HepG2 (cell line): ENCODE results near the gene APC2. TPM values are rescaled to one million over a fixed set of nuclear protein-coding genes. Genes with fewer than 3 reads are reported as not detected.

Experiments
- E2F1 ChIP-seq: sonication (generic); formaldehyde crosslinking; IDR thresholded peaks from 2 replicates; pipeline ENCODE4 v1.5.0; 2020; ENCODE audit warnings: missing genetic modification reagents
- HBP1 ChIP-seq: IDR thresholded peaks from 2 replicates; pipeline ENCODE4 v1.6.1; 2016; ENCODE audit warnings: low read depth, control low read depth
- HNF4G ChIP-seq, 2 experiments: sonication (generic) in 1 of 2; formaldehyde crosslinking in 1 of 2; IDR thresholded peaks; 2 replicates each; pipeline versions ENCODE4 v1.4.0 to v1.6.1; 2011 to 2020; ENCODE audit warnings: borderline replicate concordance in 2 of 2, low read depth in 2 of 2, mild to moderate bottlenecking in 2 of 2, low read length in 1 of 2, missing genetic modification reagents in 1 of 2, moderate library complexity in 1 of 2
- HNRNPL ChIP-seq: fragments of 200-400 bp; formaldehyde crosslinking; IDR thresholded peaks from 2 replicates; pipeline ENCODE4 v1.6.1; 2017; ENCODE audit warnings: mild to moderate bottlenecking, low read depth, low read length
- HOXA9 ChIP-seq: sonication (generic); formaldehyde crosslinking; IDR thresholded peaks from 2 replicates; pipeline ENCODE4 v1.8.1; 2022; ENCODE audit warnings: missing genetic modification reagents, mild to moderate bottlenecking, moderate library complexity, borderline replicate concordance
- IKZF4 ChIP-seq: sonication (generic); formaldehyde crosslinking; IDR thresholded peaks from 2 replicates; pipeline ENCODE4 v1.5.1; 2020; ENCODE audit warnings: borderline replicate concordance, mild to moderate bottlenecking, low read depth, missing genetic modification reagents; ENCODE audit errors: not compliant biosample characterization
- KDM5B ChIP-seq: sonication (generic); formaldehyde crosslinking; IDR thresholded peaks from 2 replicates; pipeline ENCODE4 v1.4.0; 2020; ENCODE audit warnings: missing genetic modification reagents, mild to moderate bottlenecking, borderline replicate concordance
- MYC ChIP-seq: sonication (generic); formaldehyde crosslinking; IDR thresholded peaks from 2 replicates; pipeline ENCODE4 v1.9.0; 2021; ENCODE audit warnings: missing genetic modification reagents, borderline replicate concordance
- PTBP1 ChIP-seq: fragments of 200-400 bp; formaldehyde crosslinking; IDR thresholded peaks from 2 replicates; pipeline ENCODE4 v1.6.1; 2018; ENCODE audit warnings: low read length, low read depth; ENCODE audit not compliant: poor library complexity, severe bottlenecking
- RBM22 ChIP-seq: fragments of 200-400 bp; formaldehyde crosslinking; optimal IDR thresholded peaks from 2 replicates; pipeline ENCODE3; 2017; ENCODE audit warnings: mild to moderate bottlenecking, low read length, moderate library complexity
- SCMH1 ChIP-seq: sonication (generic); formaldehyde crosslinking; IDR thresholded peaks from 2 replicates; pipeline ENCODE4 v1.9.0; 2021; ENCODE audit warnings: missing genetic modification reagents, mild to moderate bottlenecking, borderline replicate concordance
- SIX1 ChIP-seq: sonication (generic); formaldehyde crosslinking; IDR thresholded peaks from 2 replicates; pipeline ENCODE4 v1.4.0; 2020; ENCODE audit warnings: missing genetic modification reagents, borderline replicate concordance
- SMAD3 ChIP-seq: sonication (generic); formaldehyde crosslinking; IDR thresholded peaks from 2 replicates; pipeline ENCODE4 v1.4.0; 2020; ENCODE audit warnings: missing genetic modification reagents
- SRF ChIP-seq: IDR thresholded peaks from 2 replicates; pipeline ENCODE4 v1.6.1; 2011; ENCODE audit warnings: mild to moderate bottlenecking, low read depth, low read length, moderate library complexity
- SSRP1 ChIP-seq: IDR thresholded peaks from 2 replicates; pipeline ENCODE4 v1.6.1; 2016; ENCODE audit warnings: control low read depth
- TARDBP ChIP-seq: sonication (generic); formaldehyde crosslinking; IDR thresholded peaks from 2 replicates; pipeline ENCODE4 v1.8.0; 2022; ENCODE audit warnings: mild to moderate bottlenecking, missing genetic modification reagents
- TEAD2 ChIP-seq: sonication (generic); formaldehyde crosslinking; IDR thresholded peaks from 2 replicates; pipeline ENCODE4 v1.9.0; 2021; ENCODE audit warnings: missing genetic modification reagents
- TMF1 ChIP-seq: sonication (generic); formaldehyde crosslinking; IDR thresholded peaks from 2 replicates; pipeline ENCODE4 v1.8.1; 2022; ENCODE audit warnings: low read depth, missing genetic modification reagents
- TOE1 ChIP-seq: sonication (generic); formaldehyde crosslinking; IDR thresholded peaks from 2 replicates; pipeline ENCODE4 v1.4.0; 2020; ENCODE audit warnings: mild to moderate bottlenecking, missing genetic modification reagents
- YY1 ChIP-seq: IDR thresholded peaks from 2 replicates; pipeline ENCODE4 v1.6.1; 2011; ENCODE audit warnings: low read length, low read depth, moderate library complexity, mild to moderate bottlenecking; ENCODE audit not compliant: insufficient read depth, insufficient replicate concordance
- ZFY ChIP-seq: sonication (generic); formaldehyde crosslinking; IDR thresholded peaks from 2 replicates; pipeline ENCODE4 v1.4.0; 2020; ENCODE audit warnings: missing genetic modification reagents
- ZNF276 ChIP-seq: sonication (generic); formaldehyde crosslinking; IDR thresholded peaks from 2 replicates; pipeline ENCODE4 v1.4.0; 2020; ENCODE audit warnings: mild to moderate bottlenecking, low read depth, missing genetic modification reagents
- ZNF468 ChIP-seq: sonication (generic); formaldehyde crosslinking; IDR thresholded peaks from 2 replicates; pipeline ENCODE4 v1.8.0; 2022; ENCODE audit warnings: mild to moderate bottlenecking, moderate library complexity, missing genetic modification reagents
- ZNF781 ChIP-seq: sonication (generic); formaldehyde crosslinking; IDR thresholded peaks from 2 replicates; pipeline ENCODE4 v1.5.1; 2020; ENCODE audit warnings: borderline replicate concordance, mild to moderate bottlenecking, missing genetic modification reagents; ENCODE audit errors: not compliant biosample characterization
- polyA plus RNA-seq, 8 experiments: library from polyadenylated mRNA; depleted of rRNA in 3 of 8; stranded (reverse) in 7 of 8; unstranded in 1 of 8; fragments of >200 nt; fragmentation: Illumina TruSeq in 4 of 8; extraction: Trizol in 4 of 8; gene quantifications; 2 replicates each; pipeline versions ENCODE4 v1.2.1 to v1.2.3, GENCODE V29; 2011 to 2016; ENCODE audit warnings: low read depth in 4 of 8, missing spikeins in 1 of 8, mixed read lengths in 1 of 8; ENCODE audit not compliant: insufficient read depth in 1 of 8
- total RNA-seq, 5 experiments: library from RNA; depleted of rRNA; stranded (reverse); fragments of >200 nt; fragmentation: Illumina TruSeq; extraction: Trizol; gene quantifications; 2 replicates each; pipeline ENCODE4 v1.2.3, GENCODE V29; 2016; ENCODE audit warnings: low read depth in 1 of 5
- TF ChIP-seq, protein P1 (sequence below): sonication (generic); formaldehyde crosslinking; IDR thresholded peaks from 2 replicates; pipeline ENCODE4 v1.8.1; 2023; ENCODE audit warnings: missing genetic modification reagents, inconsistent platforms, borderline replicate concordance

The APC2 gene
- total and polyA plus RNA-seq, 2 of the 13 experiments (the other 11 are each of a cell fraction or from before 2014, with no cell fraction given) = 0.08 to 0.22 TPM

- TF ChIP-seq YY1 = no peak
- no peak for TF ChIP-seq RBM22
- no peak for TF ChIP-seq E2F1 (CRISPR knock-in tag)
- no peak for TF ChIP-seq ZNF781 (CRISPR knock-in tag)
- no peak for TF ChIP-seq PTBP1
- TF ChIP-seq TMF1 (CRISPR knock-in tag) = no peak
- TF ChIP-seq ZNF468 (CRISPR knock-in tag) = no peak
- TF ChIP-seq HNRNPL = peak; percentile 59; the same call in 1 of the 2 replicates
- no peak for TF ChIP-seq TOE1 (CRISPR knock-in tag)
- 0 out of 2 replicates have a peak, but pooled peaks have one; percentile 13 for TF ChIP-seq ZFY (CRISPR knock-in tag)
- no peak for TF ChIP-seq TEAD2 (CRISPR knock-in tag)
- TF ChIP-seq IKZF4 (CRISPR knock-in tag) = no peak
- no peak for TF ChIP-seq HBP1 (CRISPR knock-in tag)
- no peak for TF ChIP-seq ZNF276 (CRISPR knock-in tag)
- TF ChIP-seq SRF = no peak
- TF ChIP-seq SSRP1 = no peak
- TF ChIP-seq, protein P1, sequence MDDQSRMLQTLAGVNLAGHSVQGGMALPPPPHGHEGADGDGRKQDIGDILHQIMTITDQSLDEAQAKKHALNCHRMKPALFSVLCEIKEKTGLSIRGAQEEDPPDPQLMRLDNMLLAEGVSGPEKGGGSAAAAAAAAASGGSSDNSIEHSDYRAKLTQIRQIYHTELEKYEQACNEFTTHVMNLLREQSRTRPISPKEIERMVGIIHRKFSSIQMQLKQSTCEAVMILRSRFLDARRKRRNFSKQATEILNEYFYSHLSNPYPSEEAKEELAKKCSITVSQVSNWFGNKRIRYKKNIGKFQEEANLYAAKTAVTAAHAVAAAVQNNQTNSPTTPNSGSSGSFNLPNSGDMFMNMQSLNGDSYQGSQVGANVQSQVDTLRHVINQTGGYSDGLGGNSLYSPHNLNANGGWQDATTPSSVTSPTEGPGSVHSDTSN (CRISPR knock-in tag) = no peak
- TF ChIP-seq MYC (CRISPR knock-in tag) = no peak; the same call in 1 of the 2 replicates
- TF ChIP-seq TARDBP (CRISPR knock-in tag) = no peak
- TF ChIP-seq SCMH1 (CRISPR knock-in tag) = no peak
- TF ChIP-seq KDM5B = no peak
- no peak for TF ChIP-seq SMAD3
- TF ChIP-seq HNF4G (IDR thresholded peaks at IDR 0.05; ENCODE audit: borderline replicate concordance, low read depth, low read length) = no peak
- TF ChIP-seq HNF4G (CRISPR knock-in tag; IDR thresholded peaks at IDR 0.05; ENCODE audit: borderline replicate concordance, low read depth) = no peak
- no peak for TF ChIP-seq HOXA9 (CRISPR knock-in tag)
- TF ChIP-seq SIX1 (CRISPR knock-in tag) = no peak
Measured at GRCh38 chr19:1468821-1469254, 18.9 kb downstream of the APC2 start (continued).
